Neural cell (in vitro differentiated cells): ENCODE results near the gene TRPT1. TPM values are rescaled to one million over a fixed set of nuclear protein-coding genes. Genes with fewer than 3 reads are reported as not detected.

Source experiments
- H2AFZ ChIP-seq: fragments of 200-600, 300-800 bp; sonication (generic), shearing (Covaris generic); 2 replicates; pipeline ENCODE4 v1.6.0; 2014; ENCODE audit warnings: low read depth, mild to moderate bottlenecking, antibody characterized with exemption, low read length, moderate library complexity
- H3F3A ChIP-seq: fragments of 200-600 bp; shearing (Covaris generic); 2 replicates; pipeline ENCODE4 v1.6.1; 2016; ENCODE audit warnings: mild to moderate bottlenecking, moderate library complexity, mixed read lengths, antibody characterized with exemption, low read length; ENCODE audit not compliant: insufficient read depth, poor library complexity, severe bottlenecking
- H3K27ac ChIP-seq: fragments of 200-600, 300-800 bp; sonication (generic), shearing (Covaris generic); 2 replicates; pipeline ENCODE4 v1.5.1; 2014; ENCODE audit warnings: mild to moderate bottlenecking, low read length, moderate library complexity
- H3K27me3 ChIP-seq: fragments of 300-800, 200-600 bp; sonication (generic), shearing (Covaris generic); 2 replicates; pipeline ENCODE4 v1.6.0; 2014; ENCODE audit warnings: mild to moderate bottlenecking, low read depth, low read length, moderate library complexity; ENCODE audit not compliant: insufficient read depth
- H3K36me3 ChIP-seq: fragments of 300-800, 200-600 bp; sonication (generic), shearing (Covaris generic); 2 replicates; pipeline ENCODE4 v1.5.1; 2014; ENCODE audit warnings: mild to moderate bottlenecking, antibody characterized with exemption, low read length, moderate library complexity; ENCODE audit not compliant: insufficient read depth
- H3K4me2 ChIP-seq: fragments of 300-800, 200-600 bp; sonication (generic), shearing (Covaris generic); 2 replicates; pipeline ENCODE4 v1.6.0; 2014; ENCODE audit warnings: mild to moderate bottlenecking, low read length
- H3K4me3 ChIP-seq: fragments of 300-800, 200-600 bp; sonication (generic), shearing (Covaris generic); 2 replicates; pipeline ENCODE4 v1.5.1; 2014; ENCODE audit warnings: mild to moderate bottlenecking, low read length, moderate library complexity
- H3K79me2 ChIP-seq: fragments of 200-600 bp; shearing (Covaris generic); replicated peaks from 2 replicates; pipeline ENCODE4 v1.6.0; 2014; ENCODE audit warnings: mild to moderate bottlenecking, low read length, moderate library complexity; ENCODE audit not compliant: insufficient read depth
- H3K9ac ChIP-seq: fragments of 300-800, 200-600 bp; sonication (generic), shearing (Covaris generic); 2 replicates; pipeline ENCODE4 v1.6.1; 2016; ENCODE audit warnings: mild to moderate bottlenecking, low read length, mixed read lengths
- H3K9me2 ChIP-seq: fragments of 200-600 bp; shearing (Covaris generic); 2 replicates; pipeline ENCODE4 v1.6.1; 2016; ENCODE audit warnings: mild to moderate bottlenecking, low read length, mixed read lengths; ENCODE audit not compliant: insufficient read depth
- H3K9me3 ChIP-seq: fragments of 200-600, 300-800 bp; sonication (generic), shearing (Covaris generic); 2 replicates; pipeline ENCODE4 v1.6.1; 2016; ENCODE audit warnings: mild to moderate bottlenecking, mixed run types, low read length, moderate library complexity, mixed read lengths
- H4K20me1 ChIP-seq: fragments of 200-600 bp; shearing (Covaris generic); 2 replicates; pipeline ENCODE4 v1.6.1; 2016; ENCODE audit warnings: mild to moderate bottlenecking, mixed run types; ENCODE audit not compliant: insufficient read depth
- CTCF ChIP-seq: fragments of 450-650 bp; IDR thresholded peaks from 2 replicates; pipeline ENCODE4 v1.5.1; 2014; ENCODE audit warnings: antibody characterized with exemption, mild to moderate bottlenecking, moderate library complexity; ENCODE audit not compliant: poor library complexity, severe bottlenecking
- EP300 ChIP-seq: fragments of 450-650 bp; conservative IDR thresholded peaks from 2 replicates; pipeline ENCODE4 v1.6.1; 2014; ENCODE audit warnings: antibody characterized with exemption, mild to moderate bottlenecking, moderate library complexity; ENCODE audit not compliant: poor library complexity, severe bottlenecking
- EZH2 ChIP-seq: fragments of 200-600, 300-800 bp; shearing (Covaris generic), sonication (generic); IDR thresholded peaks from 2 replicates; pipeline ENCODE4 v1.6.1; 2014; ENCODE audit warnings: antibody characterized with exemption, low read length, borderline replicate concordance, mild to moderate bottlenecking; ENCODE audit not compliant: insufficient read depth, poor library complexity, severe bottlenecking
- MXI1 ChIP-seq: fragments of 450-650 bp; conservative IDR thresholded peaks from 2 replicates; pipeline ENCODE4 v1.6.1; 2014; ENCODE audit warnings: antibody characterized with exemption, mild to moderate bottlenecking; ENCODE audit not compliant: poor library complexity, severe bottlenecking
- POLR2AphosphoS5 ChIP-seq: IDR thresholded peaks from 2 replicates; pipeline ENCODE4 v1.6.1; 2012
- RAD21 ChIP-seq: fragments of 450-650 bp; conservative IDR thresholded peaks from 2 replicates; pipeline ENCODE4 v1.6.1; 2014; ENCODE audit warnings: antibody characterized with exemption, mild to moderate bottlenecking, moderate library complexity
- REST ChIP-seq: IDR thresholded peaks from 2 replicates; pipeline ENCODE4 v1.6.1; 2012; ENCODE audit warnings: borderline replicate concordance
- SMC3 ChIP-seq: fragments of 450-650 bp; conservative IDR thresholded peaks from 2 replicates; pipeline ENCODE4 v1.6.1; 2014; ENCODE audit warnings: antibody characterized with exemption, mild to moderate bottlenecking, moderate library complexity; ENCODE audit not compliant: poor library complexity
- TAF1 ChIP-seq: IDR thresholded peaks from 2 replicates; pipeline ENCODE4 v1.6.1; 2012; ENCODE audit warnings: low read depth
- polyA plus RNA-seq: library from polyadenylated mRNA; depleted of rRNA; stranded (reverse); fragments of >200 nt; gene quantifications from 2 replicates; pipeline ENCODE4 v1.2.3, GENCODE V29; 2014

TRPT1 gene
- polyA plus RNA-seq, 1 donor from 2014 or later = 67.2 TPM

GRCh38 chr11:64207256-64208085 is 18.5 kb downstream of the TRPT1 start:
- H3F3A ChIP-seq = no peaks in the 10 kb centered on the region
- no peak overlapping the region for H3K9ac ChIP-seq
- no peaks in the 10 kb centered on the region for H3K27me3 ChIP-seq
- no peak overlapping the region for H3K4me3 ChIP-seq
- H3K9me3 ChIP-seq = no peaks in the 10 kb centered on the region
- H3K9me2 ChIP-seq = no peaks in the 10 kb centered on the region
- no peak for TF ChIP-seq CTCF
- no peak for TF ChIP-seq TAF1
- no peak for TF ChIP-seq EP300
- TF ChIP-seq REST = no peak
- TF ChIP-seq RAD21 = no peak
- TF ChIP-seq POLR2AphosphoS5 = no peak
- TF ChIP-seq SMC3 = no peak
- TF ChIP-seq MXI1 = no peak
- no peak for TF ChIP-seq EZH2
- H3K4me2 ChIP-seq = no peak overlapping the region
- H3K79me2 ChIP-seq = no peaks in the 10 kb centered on the region
- H3K36me3 ChIP-seq = peaks cover 6% of the 10 kb centered on the region
- no peaks in the 10 kb centered on the region for H4K20me1 ChIP-seq
- no peak overlapping the region for H3K27ac ChIP-seq
- no peak overlapping the region for H2AFZ ChIP-seq

GRCh38 chr11:64206457-64207255 is 19.3 kb downstream of the TRPT1 start, which contains the start of gene FERMT3:
TSS of gene FERMT3 (plus strand) at chr11:64206721. CDS start at chr11:64207365, 644 bp downstream.
- H3K27me3 ChIP-seq = no peaks in the 10 kb centered on the region
- H3K36me3 ChIP-seq = peaks cover 6% of the 10 kb centered on the region
- H3K4me3 ChIP-seq = no peak within 1 kb of the TSS
- H3K9me3 ChIP-seq = no peaks in the 10 kb centered on the region
- no peak within 1 kb of the TSS for H3K27ac ChIP-seq
- H3K4me2 ChIP-seq = no peak within 1 kb of the TSS
- no peaks in the 10 kb centered on the region for H3F3A ChIP-seq
- no peaks in the 10 kb centered on the region for H3K9me2 ChIP-seq
- H4K20me1 ChIP-seq = no peaks in the 10 kb centered on the region
- H2AFZ ChIP-seq = no peak within 1 kb of the TSS
- no peak for TF ChIP-seq CTCF
- TF ChIP-seq RAD21 = no peak
- TF ChIP-seq POLR2AphosphoS5 = no peak
- no peak for TF ChIP-seq EZH2
- no peaks in the 10 kb centered on the region for H3K79me2 ChIP-seq
- H3K9ac ChIP-seq = no peak within 1 kb of the TSS
